ENCODE measurements around the gene SCN8A. TPM values are rescaled to one million over a fixed set of nuclear protein-coding genes. Genes with fewer than 3 reads are reported as not detected.

SCN8A gene
- total and polyA plus RNA-seq, 2 experiments from 2014 or later = 0.88 to 3.7 TPM

DNA sequence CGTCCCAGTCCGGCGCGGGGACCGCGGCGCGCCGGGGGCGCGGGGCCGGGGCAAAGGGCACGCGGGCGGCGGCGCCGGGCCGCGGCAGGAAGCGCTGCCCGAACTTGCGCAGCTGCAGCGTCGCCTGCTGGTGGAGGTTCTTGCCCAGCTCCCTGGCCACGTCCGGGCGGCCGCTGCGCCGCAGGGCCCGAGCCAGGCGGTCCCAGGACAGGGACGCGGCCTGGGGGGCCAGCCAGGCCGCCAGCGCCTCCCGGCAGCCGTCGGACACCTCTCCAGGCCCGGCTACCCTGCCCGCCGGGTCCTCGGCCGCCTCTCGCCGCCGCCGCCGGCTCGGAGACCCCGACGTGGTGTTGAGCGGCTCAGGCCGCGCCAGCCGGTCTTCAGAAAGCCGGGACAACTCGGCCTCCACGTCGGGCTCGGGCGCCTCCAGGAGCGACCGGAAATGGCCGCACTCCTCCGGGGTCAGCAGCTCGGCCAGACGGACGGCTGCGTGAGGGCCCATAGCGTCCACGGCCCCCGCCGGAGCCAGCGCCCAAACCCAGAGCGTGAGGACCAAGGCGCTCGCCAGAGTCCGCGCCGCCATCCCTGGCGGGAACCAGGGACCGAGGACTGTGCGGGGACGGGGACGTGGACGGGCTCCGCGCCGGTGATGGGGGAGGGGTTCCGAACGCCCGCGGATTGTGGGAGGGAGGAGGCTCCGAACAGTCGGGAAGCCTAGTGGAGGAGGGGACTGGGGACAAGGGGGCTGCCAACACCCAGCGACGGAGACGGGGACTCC, 223.5 kb downstream of the SCN8A start:
- TF ChIP-seq, protein P1, sequence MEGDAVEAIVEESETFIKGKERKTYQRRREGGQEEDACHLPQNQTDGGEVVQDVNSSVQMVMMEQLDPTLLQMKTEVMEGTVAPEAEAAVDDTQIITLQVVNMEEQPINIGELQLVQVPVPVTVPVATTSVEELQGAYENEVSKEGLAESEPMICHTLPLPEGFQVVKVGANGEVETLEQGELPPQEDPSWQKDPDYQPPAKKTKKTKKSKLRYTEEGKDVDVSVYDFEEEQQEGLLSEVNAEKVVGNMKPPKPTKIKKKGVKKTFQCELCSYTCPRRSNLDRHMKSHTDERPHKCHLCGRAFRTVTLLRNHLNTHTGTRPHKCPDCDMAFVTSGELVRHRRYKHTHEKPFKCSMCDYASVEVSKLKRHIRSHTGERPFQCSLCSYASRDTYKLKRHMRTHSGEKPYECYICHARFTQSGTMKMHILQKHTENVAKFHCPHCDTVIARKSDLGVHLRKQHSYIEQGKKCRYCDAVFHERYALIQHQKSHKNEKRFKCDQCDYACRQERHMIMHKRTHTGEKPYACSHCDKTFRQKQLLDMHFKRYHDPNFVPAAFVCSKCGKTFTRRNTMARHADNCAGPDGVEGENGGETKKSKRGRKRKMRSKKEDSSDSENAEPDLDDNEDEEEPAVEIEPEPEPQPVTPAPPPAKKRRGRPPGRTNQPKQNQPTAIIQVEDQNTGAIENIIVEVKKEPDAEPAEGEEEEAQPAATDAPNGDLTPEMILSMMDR (IDR thresholded peaks at IDR 0.05; ENCODE audit: low read depth, low read length) = peak; percentile 45
- peak; percentile 83 to 86 for DNase-seq (ENCODE audit: low read depth in 1 of 2, low spot score in 1 of 2)
- H3K36me3 ChIP-seq = no peaks in the 10 kb centered on the region
- H3K9me3 ChIP-seq (ENCODE audit: low read depth) = no peaks in the 10 kb centered on the region
- no peaks in the 10 kb centered on the region for H3K4me1 ChIP-seq (ENCODE audit: low read depth)
- H3K4me3 ChIP-seq = peak overlapping the region; percentile 27
- peaks cover 10% of the 10 kb centered on the region for H3K27me3 ChIP-seq
- no peak overlapping the region for H3K27ac ChIP-seq

DNA sequence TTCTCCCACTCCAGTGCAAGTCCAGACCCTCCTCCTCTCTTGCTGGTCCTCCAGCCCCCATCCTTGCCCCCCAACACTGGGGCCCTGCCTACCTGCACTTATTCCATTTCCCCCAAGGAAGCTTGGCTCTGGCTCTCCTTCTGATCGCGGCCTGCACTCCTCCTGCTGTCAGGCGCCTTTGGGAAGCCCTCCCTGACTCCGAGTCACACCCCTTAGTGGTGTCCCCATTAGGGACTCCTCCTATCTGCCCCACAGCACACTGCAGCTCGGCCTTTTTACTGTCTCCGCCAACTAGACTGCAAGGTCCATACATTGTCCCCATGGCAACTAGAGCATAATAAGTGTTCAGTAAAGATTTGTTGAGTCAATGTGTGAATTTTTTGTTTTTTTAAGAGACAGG, 224.5 kb downstream of the SCN8A start:
- TF ChIP-seq, protein P1 (IDR thresholded peaks at IDR 0.05; ENCODE audit: low read depth, low read length) = no peak
- DNase-seq (ENCODE audit: low read depth in 1 of 2, low spot score in 1 of 2) = no peak
- peaks cover 12% of the 10 kb centered on the region for H3K27me3 ChIP-seq
- H3K27ac ChIP-seq = no peak overlapping the region
- no peaks in the 10 kb centered on the region for H3K9me3 ChIP-seq (ENCODE audit: low read depth)
- no peaks in the 10 kb centered on the region for H3K36me3 ChIP-seq
- no peak overlapping the region for H3K4me3 ChIP-seq
- H3K4me1 ChIP-seq (ENCODE audit: low read depth) = no peaks in the 10 kb centered on the region

DNA sequence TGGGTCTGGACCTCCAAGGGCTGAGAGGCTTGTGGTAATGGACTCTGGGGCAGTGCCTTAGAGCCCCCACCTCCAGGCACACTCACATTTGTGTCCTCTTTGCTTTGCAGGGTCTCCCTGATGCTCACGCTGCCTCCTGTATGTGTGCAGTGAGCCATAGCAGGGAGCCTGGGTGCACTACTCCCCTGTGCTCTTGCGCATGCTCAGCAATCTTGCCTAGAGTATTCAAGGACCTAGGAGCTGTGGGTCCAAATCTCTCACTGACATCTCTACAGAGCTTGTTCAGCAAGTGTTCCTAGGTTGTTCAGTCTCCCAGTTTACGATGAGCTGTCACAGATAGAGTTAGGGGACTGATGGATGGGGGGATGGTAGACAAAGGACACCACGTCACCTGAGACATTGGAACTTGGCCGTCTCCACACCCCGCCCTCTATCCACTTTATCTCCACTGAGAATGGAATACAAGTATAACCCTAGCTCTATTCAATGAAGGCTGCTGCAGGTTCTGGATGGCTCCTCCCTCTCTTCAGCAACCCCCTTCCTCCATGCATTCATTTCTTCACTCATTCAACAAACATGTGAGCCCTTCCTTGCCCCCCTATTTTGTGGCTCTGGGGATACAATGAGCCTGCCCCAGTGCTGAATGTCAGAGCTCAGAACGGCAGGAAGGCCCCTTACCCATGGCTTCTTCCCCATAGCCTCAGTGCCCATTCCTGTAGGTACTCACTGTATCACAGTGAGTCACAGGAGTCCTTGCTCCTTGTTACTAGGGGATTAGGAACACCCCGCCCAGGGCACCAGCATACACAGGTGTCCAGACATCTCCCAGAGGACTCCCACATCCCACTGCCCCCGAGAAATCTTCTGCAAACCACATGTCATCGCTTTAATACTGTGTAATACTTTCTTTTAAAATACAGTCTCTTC, 226.3 kb downstream of the SCN8A start:
- DNase-seq (ENCODE audit: low read depth in 1 of 2, low spot score in 1 of 2) = no peak
- H3K9me3 ChIP-seq (ENCODE audit: low read depth) = no peaks in the 10 kb centered on the region
- peaks cover 17% of the 10 kb centered on the region for H3K27me3 ChIP-seq
- H3K4me3 ChIP-seq = no peak overlapping the region
- no peaks in the 10 kb centered on the region for H3K36me3 ChIP-seq
- no peaks in the 10 kb centered on the region for H3K4me1 ChIP-seq (ENCODE audit: low read depth)
- no peak overlapping the region for H3K27ac ChIP-seq
- TF ChIP-seq, protein P1 (IDR thresholded peaks at IDR 0.05; ENCODE audit: low read depth, low read length) = no peak

DNA sequence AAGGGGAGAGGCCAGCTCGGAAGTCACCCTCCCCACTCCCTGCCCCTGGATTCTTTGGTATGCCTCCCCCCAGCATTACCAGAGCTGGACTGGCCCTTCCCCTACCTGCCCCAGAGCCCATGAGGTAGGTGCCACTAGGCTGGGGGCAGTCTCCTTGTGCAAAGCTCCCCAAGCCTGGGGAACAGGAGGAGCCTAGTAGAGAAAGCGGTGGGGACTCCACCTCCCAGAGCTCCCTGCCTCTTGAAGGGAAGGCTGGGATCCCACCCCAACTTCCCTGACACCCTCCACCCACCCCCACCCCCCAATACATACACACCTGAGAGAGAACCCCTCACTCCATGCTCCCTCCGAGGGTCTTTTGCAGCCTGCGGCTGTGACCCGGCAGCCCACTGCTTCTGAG, 227.1 kb downstream of the SCN8A start:
- H3K4me1 ChIP-seq (ENCODE audit: low read depth) = no peaks in the 10 kb centered on the region
- TF ChIP-seq, protein P1 (IDR thresholded peaks at IDR 0.05; ENCODE audit: low read depth, low read length) = no peak
- H3K36me3 ChIP-seq = no peaks in the 10 kb centered on the region
- H3K4me3 ChIP-seq = no peak overlapping the region
- no peaks in the 10 kb centered on the region for H3K9me3 ChIP-seq (ENCODE audit: low read depth)
- H3K27me3 ChIP-seq = peaks cover 17% of the 10 kb centered on the region
- DNase-seq (ENCODE audit: low read depth in 1 of 2, low spot score in 1 of 2) = no peak
- H3K27ac ChIP-seq = no peak overlapping the region

DNA sequence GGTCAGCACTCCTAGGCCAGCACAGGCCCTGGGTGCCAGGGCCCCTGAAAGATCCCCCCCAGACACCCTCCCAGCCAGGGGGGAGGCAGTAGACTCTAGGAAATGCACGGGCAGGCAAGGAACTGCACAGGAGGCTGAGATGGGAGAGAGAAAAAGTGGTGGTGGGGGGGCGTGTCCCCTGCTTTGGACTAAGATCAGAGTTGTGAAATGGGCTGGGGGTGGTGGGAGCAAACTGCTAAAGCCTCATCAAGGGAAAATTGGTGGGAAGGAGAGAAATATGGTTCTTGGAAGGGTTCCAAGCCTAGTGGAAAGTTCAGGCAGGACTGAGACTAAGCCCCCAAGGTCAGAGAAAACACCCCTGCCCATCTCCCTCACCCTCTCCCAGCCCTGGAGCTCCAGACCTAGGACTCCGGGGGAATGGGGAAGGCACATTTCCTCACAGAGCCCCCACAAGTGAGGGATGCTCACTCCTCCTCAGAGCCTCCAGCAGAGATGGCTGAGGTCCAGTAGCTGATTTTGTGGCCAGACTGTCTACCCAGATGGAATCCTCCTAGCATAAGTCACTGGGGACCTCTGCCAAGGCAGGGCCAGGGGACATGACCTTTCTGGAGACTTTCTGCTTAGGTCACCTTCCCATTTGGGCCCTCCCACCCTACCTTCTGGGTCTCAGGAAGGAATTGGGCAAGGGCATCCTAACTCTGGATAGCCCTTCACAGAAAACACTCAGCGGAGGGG, 227.7 kb downstream of the SCN8A start:
- TF ChIP-seq, protein P1 (IDR thresholded peaks at IDR 0.05; ENCODE audit: low read depth, low read length) = no peak
- peak in 1 of 2 donors; percentile 84 for DNase-seq (ENCODE audit: low read depth in 1 of 2, low spot score in 1 of 2)
- no peak overlapping the region for H3K27ac ChIP-seq
- H3K9me3 ChIP-seq (ENCODE audit: low read depth) = no peaks in the 10 kb centered on the region
- no peaks in the 10 kb centered on the region for H3K36me3 ChIP-seq
- peaks cover 17% of the 10 kb centered on the region for H3K27me3 ChIP-seq
- no peak overlapping the region for H3K4me3 ChIP-seq
- no peaks in the 10 kb centered on the region for H3K4me1 ChIP-seq (ENCODE audit: low read depth)

Measured in cardiac muscle cell (in vitro differentiated cells and primary cell).